Spinal cord (tissue), 10 donors: ENCODE results near the gene PLCG1. TPM values are rescaled to one million over a fixed set of nuclear protein-coding genes. Genes with fewer than 3 reads are reported as not detected.

Experiments used
- DNase-seq, 6 donors: peaks; one replicate each; pipeline versions ENCODE4 v3.0.0 to v3.0.0-alpha.2; 2013 to 2015; ENCODE audit warnings: low spot score in 6 of 6, low read depth in 4 of 6
- H3K27ac ChIP-seq: one replicate; pipeline ENCODE4 v1.5.1; 2013; ENCODE audit warnings: low read depth, low read length, control low read depth
- H3K27me3 ChIP-seq: one replicate; pipeline ENCODE4 v1.6.1; 2013; ENCODE audit warnings: low read length; ENCODE audit not compliant: control insufficient read depth, insufficient read depth
- H3K36me3 ChIP-seq: one replicate; pipeline ENCODE4 v1.6.1; 2013; ENCODE audit warnings: low read length; ENCODE audit not compliant: control insufficient read depth, insufficient read depth
- H3K4me1 ChIP-seq: one replicate; pipeline ENCODE4 v1.6.1; 2013; ENCODE audit warnings: low read length; ENCODE audit not compliant: control insufficient read depth, insufficient read depth
- H3K4me3 ChIP-seq: one replicate; pipeline ENCODE4 v1.5.1; 2013; ENCODE audit warnings: low read depth, low read length, control low read depth
- H3K9me3 ChIP-seq: one replicate; pipeline ENCODE4 v1.6.1; 2013; ENCODE audit warnings: low read length; ENCODE audit not compliant: control insufficient read depth, insufficient read depth
- WGBS: methylation state at CpG from one replicate; pipeline ENCODE4 v1.1.5; 2013; ENCODE audit warnings: missing lambda C conversion rate; ENCODE audit not compliant: insufficient coverage; 5-methylcytosine and 5-hydroxymethylcytosine counted together
- polyA plus RNA-seq, 2 donors: library from polyadenylated mRNA; unstranded; fragments of 120-200 nt; gene quantifications; one replicate each; pipeline ENCODE4 v1.2.1, GENCODE V29; 2013; ENCODE audit not compliant: insufficient read length in 2 of 2
- total RNA-seq, 2 donors: library from RNA; depleted of rRNA in 1 of 2; stranded (reverse); fragments of 120-200 nt in 1 of 2; fragments of >200 nt in 1 of 2; gene quantifications; one replicate each; pipeline versions ENCODE4 v1.2.3 to v1.2.4, GENCODE V29; 2013 to 2014
- donor health status: healthy.

PLCG1 gene
- total and polyA plus RNA-seq, 4 donors = 96.7 to 148 (median 130) TPM

- H3K27me3 ChIP-seq = no peaks in the 10 kb centered on the region
- no peak for DNase-seq
- peaks cover 88% of the 10 kb centered on the region for H3K36me3 ChIP-seq
- H3K4me3 ChIP-seq = no peak overlapping the region
- H3K9me3 ChIP-seq = no peaks in the 10 kb centered on the region
- peaks cover 18% of the 10 kb centered on the region for H3K4me1 ChIP-seq
- 96% methylated on average over 10 of the region's 11 CpGs for WGBS
- H3K27ac ChIP-seq = no peak overlapping the region
Observed at GRCh38 chr20:41163821-41164220, 26.5 kb downstream of the PLCG1 start.

GRCh38 chr20:41165001-41165882 is 27.9 kb downstream of the PLCG1 start:
- Histone ChIP-seq H3K9me3 (no peaks in the 10 kb centered on the region), H3K4me1 (peaks cover 18% of the 10 kb centered on the region), H3K4me3 (no peak overlapping the region), H3K27me3 (no peaks in the 10 kb centered on the region), H3K27ac (no peak overlapping the region), H3K36me3 (peaks cover 92% of the 10 kb centered on the region)
- DNase-seq = no peak
- 91% methylated on average over 23 of the region's 24 CpGs for WGBS

GRCh38 chr20:41166201-41167117 is 29.1 kb downstream of the PLCG1 start:
- Histone ChIP-seq H3K36me3 (peaks cover 100% of the 10 kb centered on the region), H3K9me3 (no peaks in the 10 kb centered on the region), H3K27me3 (no peaks in the 10 kb centered on the region), H3K4me1 (peaks cover 15% of the 10 kb centered on the region), H3K27ac (no peak overlapping the region), H3K4me3 (no peak overlapping the region)
- WGBS = 96% methylated on average over 27 of the region's 27 CpGs
- no peak for DNase-seq

GRCh38 chr20:41167118-41167470 is 29.8 kb downstream of the PLCG1 start:
- peaks cover 9% of the 10 kb centered on the region for H3K4me1 ChIP-seq
- H3K36me3 ChIP-seq = peaks cover 100% of the 10 kb centered on the region
- H3K9me3 ChIP-seq = no peaks in the 10 kb centered on the region
- 89% methylated on average over 3 of the region's 3 CpGs for WGBS
- H3K4me3 ChIP-seq = no peak overlapping the region
- no peaks in the 10 kb centered on the region for H3K27me3 ChIP-seq
- H3K27ac ChIP-seq = no peak overlapping the region
- no peak for DNase-seq

DNA sequence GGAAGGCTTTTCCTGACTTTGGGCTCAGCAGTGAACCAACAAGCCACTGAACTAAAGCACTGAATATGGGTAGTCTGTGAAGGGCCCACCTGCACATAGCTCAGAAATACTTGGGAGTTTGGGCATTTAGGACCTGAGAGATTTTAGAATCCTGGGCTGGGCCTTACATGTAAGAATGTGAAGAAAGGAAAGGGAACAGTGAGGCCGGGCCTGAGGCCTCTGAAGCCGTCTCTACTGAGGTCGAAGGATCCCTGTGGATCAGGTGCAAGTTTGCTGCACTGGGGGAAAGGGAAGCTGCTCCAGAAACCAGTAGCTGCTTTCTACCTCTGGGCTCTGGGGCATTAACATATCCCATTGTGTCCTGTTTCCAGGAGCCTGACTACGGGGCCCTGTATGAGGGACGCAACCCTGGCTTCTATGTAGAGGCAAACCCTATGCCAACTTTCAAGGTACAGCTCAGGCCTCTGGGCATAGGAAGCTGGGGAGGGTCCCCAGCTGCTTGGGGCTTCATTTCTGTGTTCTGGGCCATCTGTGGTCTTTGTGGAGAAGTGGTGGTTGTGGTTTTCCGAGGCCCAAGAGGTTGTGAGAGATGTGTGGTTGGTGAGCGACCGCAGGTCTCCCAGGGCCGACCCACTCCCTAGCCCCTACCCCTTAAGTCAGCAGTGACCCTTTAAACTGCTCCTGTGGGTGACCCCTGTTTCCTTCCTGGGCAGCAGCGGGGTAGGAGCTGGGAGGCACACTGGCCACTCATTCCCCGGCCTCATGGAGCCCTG is 30.3 kb downstream of the PLCG1 start:
- H3K27ac ChIP-seq = no peak overlapping the region

DNA sequence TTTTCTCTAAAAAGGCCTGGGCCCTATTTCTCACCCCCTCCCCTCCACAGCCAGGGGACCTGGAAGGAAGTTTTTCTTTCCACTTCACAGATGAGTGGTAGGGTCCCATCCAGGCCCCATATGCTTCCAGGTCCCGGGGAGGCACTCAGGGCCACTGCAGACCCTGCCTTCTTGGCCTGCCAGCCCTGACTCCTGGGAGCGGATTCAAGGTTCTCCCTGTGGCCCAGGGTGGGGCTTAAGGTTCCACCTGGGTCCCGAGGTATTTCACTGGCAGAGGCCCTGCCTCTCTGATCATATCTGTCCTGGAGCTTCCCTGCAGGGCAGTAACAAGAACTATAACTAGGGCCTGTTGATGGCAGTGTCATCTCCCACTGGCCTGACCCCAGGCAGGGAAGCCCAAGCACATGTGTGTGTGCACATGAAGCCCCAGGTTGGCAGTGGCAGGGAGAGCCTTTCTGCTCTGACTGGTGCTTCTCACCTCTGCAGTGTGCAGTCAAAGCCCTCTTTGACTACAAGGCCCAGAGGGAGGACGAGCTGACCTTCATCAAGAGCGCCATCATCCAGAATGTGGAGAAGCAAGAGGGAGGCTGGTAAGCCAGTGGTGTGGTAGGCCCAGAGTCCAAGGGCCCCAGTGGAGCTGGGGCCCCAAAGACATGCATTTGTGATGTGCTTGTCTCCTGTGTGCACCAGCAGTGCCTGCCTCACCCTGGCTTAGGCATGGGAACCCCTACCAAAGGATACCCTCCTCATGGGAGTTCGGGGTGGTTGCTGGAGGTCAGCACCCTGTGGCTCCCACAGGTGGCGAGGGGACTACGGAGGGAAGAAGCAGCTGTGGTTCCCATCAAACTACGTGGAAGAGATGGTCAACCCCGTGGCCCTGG is 31.2 kb downstream of the PLCG1 start:
- 97% methylated on average over 10 of the region's 10 CpGs for WGBS
- H3K4me3 ChIP-seq = no peak overlapping the region
- H3K36me3 ChIP-seq = peaks cover 99% of the 10 kb centered on the region
- no peak overlapping the region for H3K27ac ChIP-seq
- no peak for DNase-seq
- no peaks in the 10 kb centered on the region for H3K9me3 ChIP-seq
- peaks cover 13% of the 10 kb centered on the region for H3K4me1 ChIP-seq
- H3K27me3 ChIP-seq = no peaks in the 10 kb centered on the region

More for the DNA sequence above, 30.3 kb downstream of the PLCG1 start:
- WGBS = 88% methylated on average over 7 of the region's 11 CpGs
- no peaks in the 10 kb centered on the region for H3K9me3 ChIP-seq
- no peaks in the 10 kb centered on the region for H3K27me3 ChIP-seq
- H3K36me3 ChIP-seq = peaks cover 100% of the 10 kb centered on the region
- peaks cover 8% of the 10 kb centered on the region for H3K4me1 ChIP-seq
- DNase-seq = no peak
- no peak overlapping the region for H3K4me3 ChIP-seq

GRCh38 chr20:41169162-41169690 is 31.9 kb downstream of the PLCG1 start:
- H3K27me3 ChIP-seq = no peaks in the 10 kb centered on the region
- no peak for DNase-seq
- H3K36me3 ChIP-seq = peaks cover 99% of the 10 kb centered on the region
- H3K9me3 ChIP-seq = no peaks in the 10 kb centered on the region
- peaks cover 20% of the 10 kb centered on the region for H3K4me1 ChIP-seq
- WGBS = 91% methylated on average over 9 of the region's 9 CpGs
- no peak overlapping the region for H3K4me3 ChIP-seq
- H3K27ac ChIP-seq = no peak overlapping the region

DNA sequence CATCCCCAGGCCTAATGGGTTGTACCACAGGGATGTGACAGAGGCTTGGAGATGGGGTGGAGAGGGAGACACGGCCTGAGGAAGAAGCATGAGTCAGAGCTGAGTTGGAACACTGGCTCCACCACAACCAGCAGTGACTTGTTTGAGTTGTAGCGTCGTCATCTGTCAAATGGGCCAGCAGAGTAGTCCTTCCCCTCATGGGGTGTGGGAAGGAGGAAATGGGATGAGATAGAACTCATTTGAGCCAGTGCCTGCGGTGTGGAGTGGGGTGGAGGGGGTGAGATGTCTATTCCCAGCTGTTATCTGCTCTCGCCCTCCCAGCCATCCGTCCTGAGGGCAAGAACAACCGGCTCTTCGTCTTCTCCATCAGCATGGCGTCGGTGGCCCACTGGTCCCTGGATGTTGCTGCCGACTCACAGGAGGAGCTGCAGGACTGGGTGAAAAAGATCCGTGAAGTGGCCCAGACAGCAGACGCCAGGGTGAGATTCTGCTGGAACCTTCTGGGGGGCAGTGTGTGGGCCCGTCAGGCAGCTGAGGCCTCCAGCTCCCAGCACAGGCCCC is 32.5 kb downstream of the PLCG1 start:
- H3K27ac ChIP-seq = no peak overlapping the region
- no peak overlapping the region for H3K4me3 ChIP-seq
- peaks cover 27% of the 10 kb centered on the region for H3K4me1 ChIP-seq
- H3K27me3 ChIP-seq = no peaks in the 10 kb centered on the region
- H3K36me3 ChIP-seq = peaks cover 99% of the 10 kb centered on the region
- no peak for DNase-seq
- no peaks in the 10 kb centered on the region for H3K9me3 ChIP-seq
- WGBS = 95% methylated on average over 12 of the region's 14 CpGs
